HG03558 (cell line): ENCODE data around the gene MRPL14.

Experiments used
- ATAC-seq: cut with Tn5 transposase; IDR thresholded peaks from one replicate; pipeline ENCODE4 v1.9.1; 2021; ENCODE audit warnings: moderate number of reproducible peaks; ENCODE audit not compliant: unreplicated experiment; ENCODE audit errors: extremely low read depth

The MRPL14 gene

DNA sequence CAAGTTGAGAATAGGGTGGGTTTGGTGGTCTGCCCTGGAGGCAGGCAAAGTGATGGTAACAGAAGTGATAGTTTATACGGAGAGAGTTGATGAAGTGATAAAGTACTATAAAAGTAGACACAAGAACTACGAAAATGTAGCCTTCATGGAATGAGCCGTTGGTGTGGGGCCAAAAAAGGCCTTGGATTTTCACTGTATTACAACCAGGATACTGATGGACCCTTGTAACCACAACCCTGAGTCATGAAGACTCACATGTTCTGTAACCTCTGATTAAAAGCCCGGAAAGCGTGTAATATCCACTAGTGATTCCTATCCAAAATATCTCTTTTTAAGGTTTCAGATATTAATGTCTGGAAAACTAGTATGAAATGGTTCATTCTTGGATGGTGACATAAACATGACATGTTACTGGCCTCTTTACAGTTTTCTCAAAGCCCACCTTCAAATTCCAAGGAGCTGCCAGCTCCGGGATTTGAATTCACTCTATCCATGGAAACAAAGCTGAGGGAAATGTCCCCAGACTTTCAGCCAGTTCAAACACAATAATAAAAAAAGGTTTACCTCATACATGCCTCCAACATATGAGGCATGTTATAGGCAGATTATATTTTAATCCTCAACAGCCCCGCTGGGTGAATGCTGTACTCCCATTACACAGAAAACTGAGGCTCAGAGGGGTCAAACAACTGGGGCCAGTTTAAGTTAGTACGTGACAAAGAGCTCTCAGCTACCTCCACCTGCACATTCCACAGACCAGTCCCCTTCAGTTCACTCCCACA lies 55.4 kb downstream of the MRPL14 start:
- no peak for ATAC-seq

DNA sequence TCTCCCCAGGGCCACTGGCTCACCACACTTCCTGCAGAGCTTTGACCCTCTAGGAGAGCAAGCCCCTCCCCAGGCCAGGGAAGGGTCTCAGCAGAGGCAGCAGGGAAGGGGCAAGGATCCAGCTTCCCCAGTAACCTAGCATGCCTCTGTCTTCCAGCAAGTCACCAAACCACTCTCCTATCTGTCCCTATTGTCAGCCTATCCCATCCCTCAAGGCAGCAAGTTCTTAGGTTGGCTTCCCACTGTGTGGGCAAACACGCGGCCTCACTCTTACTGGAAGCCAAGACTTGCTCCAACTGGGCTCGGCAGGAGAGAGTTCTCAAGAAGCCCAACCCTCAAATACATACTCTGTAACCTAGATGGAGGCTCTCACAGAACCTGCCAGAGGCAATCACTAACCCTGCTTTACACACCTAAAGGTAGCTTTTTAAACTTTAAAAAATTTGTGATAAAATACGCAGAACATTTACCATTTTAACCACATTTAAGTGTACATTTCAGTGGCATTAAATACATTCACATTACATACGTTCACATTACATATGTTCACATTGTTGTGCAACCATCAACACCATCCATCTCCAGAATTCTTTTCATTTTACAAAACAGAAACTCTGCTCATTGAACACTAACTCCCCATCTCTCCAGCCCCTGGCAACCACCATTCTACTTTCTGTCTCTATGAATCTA lies 58.5 kb downstream of the MRPL14 start:
- no peak for ATAC-seq

DNA sequence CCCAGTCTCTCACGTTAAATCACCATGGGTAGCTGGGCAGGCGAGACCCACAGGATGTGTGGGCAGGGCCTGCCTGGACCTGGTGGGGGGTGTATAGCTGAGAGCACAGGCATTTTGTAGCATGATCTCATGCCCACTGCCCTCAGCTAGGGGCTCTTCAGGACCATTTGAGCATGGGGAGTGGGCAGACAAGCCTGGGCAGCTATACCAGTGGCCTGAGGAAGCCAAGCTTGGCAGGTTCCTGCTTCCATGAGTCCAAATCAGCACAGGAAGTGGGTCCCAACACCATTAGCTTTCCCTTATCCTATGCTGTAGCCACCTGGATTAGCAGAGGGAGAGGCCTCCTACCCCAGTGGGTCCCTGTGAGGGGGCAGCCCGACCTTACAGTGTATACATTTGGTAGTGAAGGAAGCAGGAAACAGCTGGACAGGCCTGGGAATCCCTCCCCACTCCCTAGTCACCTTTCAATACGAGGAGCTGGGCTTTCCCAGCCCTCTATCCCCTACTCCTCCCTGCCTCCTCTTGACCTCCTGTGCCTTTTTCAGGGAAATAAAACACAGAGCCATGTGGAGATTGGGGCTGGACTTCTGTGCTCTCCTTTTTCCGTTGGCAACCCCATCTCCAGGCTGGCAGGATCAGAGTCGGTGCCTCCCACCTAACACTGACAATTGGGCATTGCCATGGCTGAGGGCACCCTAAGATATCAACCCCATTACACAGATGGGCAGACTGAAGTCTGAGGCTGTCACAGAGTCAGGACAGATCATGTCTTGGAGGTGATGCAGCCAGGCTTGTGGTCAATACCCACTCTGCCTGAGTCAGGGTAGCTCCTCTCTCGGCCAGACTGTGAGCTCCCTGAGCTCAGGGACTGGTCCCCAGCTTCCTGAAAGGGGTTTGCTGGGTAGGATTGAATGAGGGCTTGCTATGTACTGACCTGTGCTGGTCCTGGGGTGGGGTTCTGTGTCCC lies 59.8 kb downstream of the MRPL14 start:
- no peak for ATAC-seq

DNA sequence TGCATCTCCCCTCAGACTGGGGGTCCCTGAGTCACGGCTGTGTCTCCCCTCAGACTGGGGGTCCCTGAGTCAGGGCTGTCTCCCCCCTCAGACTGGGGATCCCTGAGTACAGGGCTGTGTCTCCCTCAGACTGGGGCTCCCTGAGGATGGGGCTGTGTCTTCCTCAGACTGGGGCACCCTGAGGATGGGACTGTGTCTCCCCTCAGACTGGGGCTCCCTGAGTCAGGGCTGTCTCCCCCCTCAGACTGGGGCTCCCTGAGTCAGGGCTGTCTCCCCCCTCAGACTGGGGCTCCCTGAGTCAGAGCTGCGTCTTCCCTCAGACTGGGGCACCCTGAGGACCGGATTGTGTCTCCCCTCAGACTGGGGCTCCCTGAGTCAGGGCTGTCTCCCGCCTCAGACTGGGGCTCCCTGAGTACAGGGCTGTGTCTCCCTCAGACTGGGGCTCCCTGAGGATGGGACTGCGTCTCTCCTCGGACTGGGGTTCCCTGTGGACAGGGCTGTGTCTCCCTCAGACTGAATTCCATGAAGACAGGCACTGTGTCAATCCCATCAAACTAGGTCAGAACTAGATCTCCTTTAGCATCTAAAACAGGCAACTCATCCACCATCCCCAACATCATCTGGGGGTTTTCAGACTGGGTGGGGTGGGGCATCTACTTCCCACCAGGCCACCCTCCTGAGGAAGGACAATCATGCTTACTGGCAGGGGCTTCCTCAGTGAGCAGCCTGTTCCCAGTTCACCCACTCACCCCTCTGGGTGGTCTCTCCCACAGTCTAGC lies 60.7 kb downstream of the MRPL14 start:
- no peak for ATAC-seq

DNA sequence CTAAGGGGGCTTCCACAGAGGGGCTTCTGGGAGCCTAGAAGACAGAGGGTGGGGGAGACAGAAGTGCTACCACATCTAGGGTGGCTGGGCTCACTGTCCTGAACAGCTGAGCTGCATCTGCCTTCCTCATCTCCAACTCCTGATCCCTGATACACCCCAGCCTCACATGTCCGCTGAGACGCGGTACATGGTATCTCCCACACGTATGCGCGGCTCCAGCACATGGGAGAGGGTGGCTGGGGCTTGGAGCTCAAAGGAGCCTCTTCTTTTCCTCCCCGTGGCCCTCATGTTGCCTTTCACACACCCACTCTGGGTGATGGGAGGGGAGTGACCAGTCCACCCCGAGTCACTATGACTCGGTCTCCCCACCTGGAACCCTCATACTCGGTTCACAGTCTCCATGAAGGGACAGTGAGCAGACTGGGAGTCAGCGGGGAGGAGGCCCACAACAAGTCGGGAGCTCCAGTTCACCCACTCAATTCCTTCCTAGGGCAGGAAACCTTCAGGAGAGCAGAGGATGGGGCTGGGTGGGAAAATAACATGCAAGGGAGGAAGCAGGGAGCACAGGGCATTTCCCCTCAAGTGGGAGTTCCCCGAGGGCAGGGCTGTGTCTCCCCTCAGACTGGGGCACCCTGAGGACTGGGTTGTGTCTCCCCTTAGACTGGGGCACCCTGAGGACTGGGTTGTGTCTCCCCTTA lies 61.7 kb downstream of the MRPL14 start:
- no peak for ATAC-seq

DNA sequence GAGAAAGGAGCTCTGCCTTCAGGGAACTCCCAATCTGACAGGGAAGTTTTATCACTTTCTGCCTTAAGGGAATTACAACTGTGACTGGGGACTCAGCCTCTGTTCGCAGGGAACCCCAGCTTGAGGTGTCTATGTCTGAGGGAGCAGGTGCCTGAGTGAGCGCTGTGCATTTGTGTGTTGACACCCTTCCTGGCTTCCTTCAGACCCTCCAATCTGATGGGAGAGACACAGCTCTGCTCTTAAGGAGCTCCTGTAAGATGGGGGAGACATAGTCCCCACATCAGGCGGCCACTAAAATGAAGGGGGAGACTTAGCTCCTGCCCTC lies 62.3 kb downstream of the MRPL14 start:
- ATAC-seq: no peak

DNA sequence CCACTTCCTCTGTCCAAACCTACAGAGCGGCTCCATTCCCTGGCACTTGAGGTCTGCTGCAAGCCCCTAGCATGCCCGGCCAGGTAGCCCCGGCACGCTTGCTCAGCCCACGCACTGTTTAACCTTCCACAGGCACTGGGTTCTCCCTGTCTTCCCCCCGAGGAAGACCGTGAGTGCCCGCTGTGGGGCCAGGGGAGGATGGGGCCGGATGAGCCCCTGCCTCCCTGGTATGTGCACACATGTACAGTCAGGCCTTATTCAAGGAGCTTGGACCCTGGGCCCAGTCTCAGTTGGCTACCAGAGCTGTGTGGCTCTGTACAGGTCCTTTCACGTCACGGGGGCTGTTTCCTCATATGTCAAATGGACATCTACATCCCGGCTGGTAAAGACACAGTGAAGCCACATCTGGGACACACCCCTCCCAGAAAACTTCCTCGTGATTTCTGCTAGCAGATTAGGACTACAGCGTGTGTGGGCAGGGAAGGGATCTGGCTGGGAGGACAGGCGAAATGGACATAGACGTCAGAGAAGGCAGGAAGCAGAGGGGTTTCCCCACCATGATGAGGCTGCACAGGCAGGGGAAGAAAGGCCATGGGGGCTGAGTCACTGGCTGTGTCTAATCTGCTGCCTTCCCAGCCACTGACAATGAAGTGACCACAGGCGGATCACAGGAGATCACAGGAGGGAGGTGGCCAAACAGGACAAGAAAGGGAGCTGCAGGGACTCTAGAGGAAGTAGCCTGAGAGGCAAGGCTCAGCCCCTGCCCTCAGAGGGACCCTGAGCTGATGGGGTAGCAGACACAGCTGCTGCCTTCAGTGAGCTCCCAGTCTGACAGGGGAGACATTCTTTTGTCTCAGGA lies 62.9 kb downstream of the MRPL14 start:
- ATAC-seq: no peak

DNA sequence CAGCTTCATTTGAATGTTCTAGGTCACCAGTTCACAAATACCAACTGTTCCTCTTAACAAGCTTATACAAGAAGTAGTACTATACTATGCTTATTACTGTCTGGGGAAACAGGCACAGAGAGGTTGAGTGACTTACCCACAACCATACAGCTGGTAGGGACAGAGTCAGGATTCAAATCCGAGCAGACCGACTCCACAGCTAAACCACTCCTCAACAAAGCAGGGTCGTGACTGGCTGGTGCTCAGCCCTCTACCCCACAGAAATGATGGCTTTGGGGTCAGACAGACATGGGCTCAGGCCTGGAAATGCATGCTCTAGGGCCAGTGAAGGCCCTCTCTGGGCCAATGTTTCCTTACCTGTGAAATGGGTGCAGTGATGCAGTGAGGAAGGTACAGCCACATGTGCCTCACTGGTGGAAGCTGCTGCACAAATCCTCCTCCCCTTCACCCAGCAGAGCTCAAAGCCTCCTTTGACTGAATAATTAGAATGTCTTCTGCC lies 63.6 kb downstream of the MRPL14 start:
- no peak for ATAC-seq
